ENCODE results near the gene PTPRK.

Gene PTPRK

DNA sequence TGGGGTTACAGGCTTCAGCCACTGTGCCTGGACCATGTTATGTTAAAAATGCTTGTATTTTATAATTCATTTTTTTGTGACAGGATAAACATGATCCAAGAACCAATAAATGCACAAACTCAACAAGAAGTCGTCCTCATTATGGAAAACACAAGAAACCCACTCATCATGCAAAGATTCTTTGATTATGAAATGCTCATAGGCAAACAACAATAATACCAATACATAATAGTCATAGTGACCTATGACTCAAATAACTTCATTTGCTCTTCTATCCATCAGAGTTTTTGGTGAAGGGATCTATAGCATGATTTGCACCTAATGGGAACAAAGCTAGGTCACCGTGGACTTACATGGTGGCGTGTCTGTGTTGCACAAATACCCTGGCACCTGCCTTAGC lies 402.5 kb downstream of the PTPRK start:
- DNase-seq (ENCODE audit: extremely low spot score): no peak
- CTCF ChIA-PET: interaction anchor here (0.6 kb wide), 1 partner anchor 1481 kb away, joined by 3 read pairs; no protein-coding TSS in a partner anchor
- POLR2A ChIA-PET: no interaction called here
- TF ChIP-seq CTBP1 (IDR thresholded peaks at IDR 0.05; ENCODE audit: borderline replicate concordance) (no peak), FOXM1 (IDR thresholded peaks at IDR 0.05; ENCODE audit: borderline replicate concordance) (no peak), LEF1 (IDR thresholded peaks at IDR 0.05; ENCODE audit: borderline replicate concordance) (no peak), ARNT (IDR thresholded peaks at IDR 0.05) (no peak), SUZ12 (IDR thresholded peaks at IDR 0.05) (no peak), FOXK2 (IDR thresholded peaks at IDR 0.05) (no peak), ELF4 (IDR thresholded peaks at IDR 0.05) (no peak), ZNF384 (IDR thresholded peaks at IDR 0.05) (no peak), L3MBTL2 (conservative IDR thresholded peaks at IDR 0.05) (no peak)

DNA sequence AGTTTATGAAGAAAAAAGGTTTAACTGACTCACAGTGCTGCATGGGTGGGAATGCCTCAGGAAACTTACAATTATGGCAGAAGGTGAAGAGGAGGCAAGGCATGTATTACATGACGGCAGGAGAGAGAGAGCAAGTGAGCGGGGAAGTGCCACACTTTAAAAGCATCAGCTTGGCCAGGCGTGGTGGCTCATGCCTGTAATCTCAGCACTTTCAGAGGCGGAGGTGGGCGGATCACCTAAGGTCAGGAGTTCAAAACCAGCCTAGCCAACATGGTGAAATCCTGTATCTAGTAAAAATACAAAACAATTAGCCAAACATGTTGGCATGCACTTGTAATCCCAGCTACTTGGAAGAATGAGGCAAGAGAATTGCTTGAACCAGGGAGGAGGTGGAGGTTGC lies 406.2 kb downstream of the PTPRK start:
- TF ChIP-seq ZNF384 (IDR thresholded peaks at IDR 0.05): no peak
- TF ChIP-seq NFRKB (IDR thresholded peaks at IDR 0.05): no peak
- TF ChIP-seq FOXA1 (IDR thresholded peaks at IDR 0.05): no peak
- TF ChIP-seq HDGF (IDR thresholded peaks at IDR 0.05; ENCODE audit: borderline replicate concordance): no peak
- no peak for TF ChIP-seq LEF1 (IDR thresholded peaks at IDR 0.05; ENCODE audit: borderline replicate concordance)
- TF ChIP-seq CTBP1 (IDR thresholded peaks at IDR 0.05; ENCODE audit: borderline replicate concordance): no peak
- TF ChIP-seq ARNT (IDR thresholded peaks at IDR 0.05): no peak
- no peak for TF ChIP-seq BHLHE40 (IDR thresholded peaks at IDR 0.05; ENCODE audit: borderline replicate concordance)
- no peak for TF ChIP-seq L3MBTL2 (conservative IDR thresholded peaks at IDR 0.05)
- TF ChIP-seq, protein P1, sequence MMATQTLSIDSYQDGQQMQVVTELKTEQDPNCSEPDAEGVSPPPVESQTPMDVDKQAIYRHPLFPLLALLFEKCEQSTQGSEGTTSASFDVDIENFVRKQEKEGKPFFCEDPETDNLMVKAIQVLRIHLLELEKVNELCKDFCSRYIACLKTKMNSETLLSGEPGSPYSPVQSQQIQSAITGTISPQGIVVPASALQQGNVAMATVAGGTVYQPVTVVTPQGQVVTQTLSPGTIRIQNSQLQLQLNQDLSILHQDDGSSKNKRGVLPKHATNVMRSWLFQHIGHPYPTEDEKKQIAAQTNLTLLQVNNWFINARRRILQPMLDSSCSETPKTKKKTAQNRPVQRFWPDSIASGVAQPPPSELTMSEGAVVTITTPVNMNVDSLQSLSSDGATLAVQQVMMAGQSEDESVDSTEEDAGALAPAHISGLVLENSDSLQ (IDR thresholded peaks at IDR 0.05): no peak
- no peak for TF ChIP-seq SUZ12 (IDR thresholded peaks at IDR 0.05)
- no peak for TF ChIP-seq FOXM1 (IDR thresholded peaks at IDR 0.05; ENCODE audit: borderline replicate concordance)
- no peak for TF ChIP-seq TARDBP (IDR thresholded peaks at IDR 0.05)
- no peak for TF ChIP-seq FOXK2 (IDR thresholded peaks at IDR 0.05)
- no peak for TF ChIP-seq SP1 (IDR thresholded peaks at IDR 0.05)
- CTCF ChIA-PET: no interaction called here
- POLR2A ChIA-PET: no interaction called here
- DNase-seq (ENCODE audit: extremely low spot score): no peak

DNA sequence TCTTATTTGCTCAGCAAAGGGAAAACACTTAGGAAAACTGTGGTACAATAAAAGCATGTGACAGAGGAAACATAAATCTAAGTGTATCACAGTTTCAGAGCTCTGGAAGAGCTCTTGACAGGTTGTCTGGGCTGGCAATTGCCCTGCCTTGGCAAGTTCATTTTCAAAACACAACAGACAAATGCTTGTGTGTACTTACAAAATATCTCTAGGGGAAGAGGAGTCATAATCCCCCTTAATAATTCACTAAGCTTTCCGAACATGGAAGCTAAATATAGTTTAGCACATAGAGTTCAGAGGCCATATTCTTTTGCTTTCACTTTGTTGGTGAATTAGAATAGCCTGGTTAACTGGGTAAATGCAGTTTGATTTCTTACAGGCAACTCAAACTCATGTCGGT lies 407.9 kb downstream of the PTPRK start:
- TF ChIP-seq, protein P1 (IDR thresholded peaks at IDR 0.05): no peak
- no peak for TF ChIP-seq SP1 (IDR thresholded peaks at IDR 0.05)
- no peak for TF ChIP-seq ELF4 (IDR thresholded peaks at IDR 0.05)
- no peak for TF ChIP-seq LEF1 (IDR thresholded peaks at IDR 0.05; ENCODE audit: borderline replicate concordance)
- TF ChIP-seq BHLHE40 (IDR thresholded peaks at IDR 0.05; ENCODE audit: borderline replicate concordance): no peak
- TF ChIP-seq SUZ12 (IDR thresholded peaks at IDR 0.05): no peak
- TF ChIP-seq ZNF384 (IDR thresholded peaks at IDR 0.05): no peak
- TF ChIP-seq NFRKB (IDR thresholded peaks at IDR 0.05): no peak
- TF ChIP-seq ARNT (IDR thresholded peaks at IDR 0.05): no peak
- ChIA-PET POLR2A (no interaction called here), CTCF (no interaction called here)
- no peak for DNase-seq (ENCODE audit: extremely low spot score)

DNA sequence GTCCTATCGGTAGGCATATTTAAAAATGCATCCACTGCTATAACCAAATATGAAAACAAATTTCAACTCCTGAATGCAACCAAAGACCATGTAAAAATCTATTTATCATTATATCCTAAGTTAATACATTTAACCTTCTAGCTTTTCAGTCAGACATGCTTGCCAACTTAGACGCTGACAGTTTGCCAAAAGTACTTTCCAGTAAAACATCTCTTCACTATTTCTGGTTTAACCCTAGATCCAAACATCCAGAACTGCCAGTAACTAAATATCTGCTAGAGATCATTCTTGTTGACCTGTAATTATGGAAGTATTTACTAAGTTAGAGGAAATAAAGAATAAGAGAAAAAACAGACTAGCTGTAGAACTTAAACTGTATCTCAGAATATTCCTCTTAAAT lies 409.3 kb downstream of the PTPRK start:
- no peak for DNase-seq (ENCODE audit: extremely low spot score)
- CTCF ChIA-PET: no interaction called here
- no peak for TF ChIP-seq ARNT (IDR thresholded peaks at IDR 0.05)
- TF ChIP-seq SP1 (IDR thresholded peaks at IDR 0.05): no peak
- no peak for TF ChIP-seq L3MBTL2 (conservative IDR thresholded peaks at IDR 0.05)
- TF ChIP-seq FOXA1 (IDR thresholded peaks at IDR 0.05): no peak
- no peak for TF ChIP-seq SUZ12 (IDR thresholded peaks at IDR 0.05)
- no peak for TF ChIP-seq ZNF384 (IDR thresholded peaks at IDR 0.05)
- POLR2A ChIA-PET: no interaction called here

DNA sequence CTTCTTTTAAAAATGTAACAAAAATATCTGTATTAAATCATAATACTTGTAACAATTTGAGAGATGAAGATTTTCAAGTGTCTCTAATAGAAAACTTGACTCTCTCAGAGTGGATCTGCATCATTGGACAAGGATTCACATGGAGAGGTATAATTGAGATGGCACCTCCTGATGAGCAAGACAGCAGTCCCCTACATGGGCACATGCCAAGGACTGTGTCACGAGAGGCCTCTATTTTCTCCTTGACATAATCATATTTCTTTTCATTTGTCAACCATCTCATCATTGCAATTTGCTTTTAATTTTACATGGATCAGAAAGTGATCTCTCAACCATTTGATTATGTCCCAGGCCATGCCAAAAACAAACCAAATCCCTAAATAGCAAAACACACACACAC lies 412.7 kb downstream of the PTPRK start:
- ChIA-PET POLR2A (no interaction called here), CTCF (no interaction called here)
- DNase-seq (ENCODE audit: extremely low spot score): no peak
- TF ChIP-seq ELF4 (IDR thresholded peaks at IDR 0.05): no peak

DNA sequence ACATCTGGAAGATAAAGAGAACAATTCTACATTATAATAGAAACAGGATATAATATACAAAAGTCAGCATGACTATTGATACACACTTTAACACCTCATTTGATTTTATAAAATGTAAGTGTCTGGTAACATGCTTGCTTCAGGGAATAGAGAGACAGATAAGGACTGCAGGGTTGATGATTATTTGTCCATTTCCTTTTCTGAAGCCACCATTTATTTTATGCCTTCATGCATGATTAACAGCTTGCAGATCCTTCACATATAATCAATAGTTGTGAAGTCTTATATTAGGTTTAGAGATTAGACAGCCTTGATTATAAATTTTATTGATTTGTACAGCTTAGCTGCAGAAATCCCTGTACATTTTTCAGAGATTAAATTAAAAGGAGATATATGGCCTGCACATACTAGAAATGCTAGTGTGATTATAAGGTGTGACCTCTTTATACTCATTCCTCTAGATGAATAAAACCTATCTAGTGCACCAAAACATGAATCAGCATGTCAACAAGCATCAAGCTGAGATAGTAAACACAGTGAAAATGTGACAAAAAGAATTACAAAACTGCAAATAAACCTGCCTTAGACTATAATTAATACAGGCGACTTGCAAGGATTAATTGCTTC lies 420.7 kb downstream of the PTPRK start:
- no peak for DNase-seq (ENCODE audit: extremely low spot score)
- TF ChIP-seq FOXM1 (IDR thresholded peaks at IDR 0.05; ENCODE audit: borderline replicate concordance) (no peak), FOXK2 (IDR thresholded peaks at IDR 0.05) (no peak), TARDBP (IDR thresholded peaks at IDR 0.05) (no peak), CTBP1 (IDR thresholded peaks at IDR 0.05; ENCODE audit: borderline replicate concordance) (no peak), L3MBTL2 (conservative IDR thresholded peaks at IDR 0.05) (no peak), SUZ12 (IDR thresholded peaks at IDR 0.05) (no peak), FOXA1 (IDR thresholded peaks at IDR 0.05) (no peak), ELF4 (IDR thresholded peaks at IDR 0.05) (no peak), BHLHE40 (IDR thresholded peaks at IDR 0.05; ENCODE audit: borderline replicate concordance) (no peak), NFRKB (IDR thresholded peaks at IDR 0.05) (no peak), SP1 (IDR thresholded peaks at IDR 0.05) (no peak), ZNF384 (IDR thresholded peaks at IDR 0.05) (no peak), HDGF (IDR thresholded peaks at IDR 0.05; ENCODE audit: borderline replicate concordance) (no peak), LEF1 (IDR thresholded peaks at IDR 0.05; ENCODE audit: borderline replicate concordance) (no peak), ARNT (IDR thresholded peaks at IDR 0.05) (no peak)
- TF ChIP-seq, protein P1 (IDR thresholded peaks at IDR 0.05): no peak
- CTCF ChIA-PET: no interaction called here
- POLR2A ChIA-PET: no interaction called here

Measured in HEK293T (cell line).